GM20000 (cell line): ENCODE measurements around the gene DPYSL4.

Experiments used
- DNase-seq: peaks from one replicate; pipeline ENCODE4 v3.0.0; 2012; ENCODE audit warnings: low spot score
- TF ChIP-seq, protein P1 (sequence below): IDR thresholded peaks from 2 replicates; pipeline ENCODE4 v1.5.1; 2012; ENCODE audit warnings: mild to moderate bottlenecking, control low read depth; ENCODE audit errors: extremely low read depth, missing control alignments

Gene DPYSL4

DNA sequence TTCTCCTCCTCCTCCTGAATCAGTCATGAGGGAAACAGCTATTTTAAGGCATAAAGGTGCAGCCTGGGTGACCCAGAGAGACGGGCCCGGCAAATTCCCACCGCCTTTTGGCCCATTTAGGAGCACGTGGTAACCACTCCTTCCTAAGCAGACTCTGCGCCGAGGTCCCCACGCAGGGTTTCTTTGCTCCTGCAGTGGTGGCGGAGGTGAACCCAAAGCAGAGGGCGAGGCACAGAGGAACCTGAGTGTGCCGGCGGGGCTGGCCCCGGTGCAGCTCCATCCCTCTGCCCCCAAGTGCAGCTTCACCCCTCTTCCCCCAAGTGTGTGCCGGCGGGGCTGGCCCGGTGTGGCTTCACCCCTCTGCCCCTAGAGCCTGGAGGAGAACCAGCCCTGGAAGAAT lies 50.6 kb downstream of the DPYSL4 start:
- DNase-seq, result no peak
- TF ChIP-seq, protein P1, sequence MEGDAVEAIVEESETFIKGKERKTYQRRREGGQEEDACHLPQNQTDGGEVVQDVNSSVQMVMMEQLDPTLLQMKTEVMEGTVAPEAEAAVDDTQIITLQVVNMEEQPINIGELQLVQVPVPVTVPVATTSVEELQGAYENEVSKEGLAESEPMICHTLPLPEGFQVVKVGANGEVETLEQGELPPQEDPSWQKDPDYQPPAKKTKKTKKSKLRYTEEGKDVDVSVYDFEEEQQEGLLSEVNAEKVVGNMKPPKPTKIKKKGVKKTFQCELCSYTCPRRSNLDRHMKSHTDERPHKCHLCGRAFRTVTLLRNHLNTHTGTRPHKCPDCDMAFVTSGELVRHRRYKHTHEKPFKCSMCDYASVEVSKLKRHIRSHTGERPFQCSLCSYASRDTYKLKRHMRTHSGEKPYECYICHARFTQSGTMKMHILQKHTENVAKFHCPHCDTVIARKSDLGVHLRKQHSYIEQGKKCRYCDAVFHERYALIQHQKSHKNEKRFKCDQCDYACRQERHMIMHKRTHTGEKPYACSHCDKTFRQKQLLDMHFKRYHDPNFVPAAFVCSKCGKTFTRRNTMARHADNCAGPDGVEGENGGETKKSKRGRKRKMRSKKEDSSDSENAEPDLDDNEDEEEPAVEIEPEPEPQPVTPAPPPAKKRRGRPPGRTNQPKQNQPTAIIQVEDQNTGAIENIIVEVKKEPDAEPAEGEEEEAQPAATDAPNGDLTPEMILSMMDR, result no peak

GRCh38 chr10:132237871-132238270 lies 51.1 kb downstream of the DPYSL4 start:
- TF ChIP-seq, protein P1, result no peak
- DNase-seq, result no peak

DNA sequence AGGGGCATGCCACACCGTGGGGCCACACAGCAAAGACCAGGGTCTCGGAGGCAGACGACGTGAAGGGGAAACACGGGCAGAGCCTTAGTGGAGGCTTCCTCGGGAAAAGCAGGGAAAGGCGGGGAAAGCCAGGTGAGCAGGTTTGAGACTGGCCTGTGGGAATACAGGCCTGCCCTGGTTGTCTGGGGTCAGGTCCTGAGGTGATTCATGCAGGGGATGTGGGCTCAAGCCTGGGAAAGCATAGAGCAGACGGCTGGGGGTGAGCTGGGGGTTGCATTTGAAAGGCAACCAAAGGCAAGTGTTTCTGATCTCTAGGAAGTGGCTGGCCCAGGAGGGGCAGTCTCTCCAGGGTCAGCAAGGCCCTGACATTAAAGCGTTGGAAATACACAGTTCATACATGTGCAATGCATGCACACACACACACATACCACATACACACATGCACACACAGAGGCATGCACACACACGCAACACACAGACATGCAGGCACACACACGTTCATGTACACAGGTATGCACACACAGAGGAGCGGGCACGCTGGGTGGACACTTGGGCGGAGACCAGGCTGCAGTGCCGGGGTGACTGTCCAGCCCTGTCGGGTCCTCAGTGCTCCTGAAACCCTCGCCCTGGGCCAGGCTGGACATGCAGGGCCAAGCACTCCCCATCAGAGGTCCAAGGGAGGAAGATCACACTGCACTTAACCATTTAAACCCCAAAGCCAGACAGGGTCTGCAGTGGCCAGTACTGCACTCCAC lies 51.8 kb downstream of the DPYSL4 start:
- no peak for DNase-seq
- TF ChIP-seq, protein P1, result no peak

- no peak for DNase-seq
These were observed 52.6 kb downstream of the DPYSL4 start for GRCh38 chr10:132239126-132240031.

GRCh38 chr10:132240156-132240555 lies 53.4 kb downstream of the DPYSL4 start:
- DNase-seq, result no peak
- TF ChIP-seq, protein P1, result no peak

More at GRCh38 chr10:132239126-132240031, 52.6 kb downstream of the DPYSL4 start:
- TF ChIP-seq, protein P1, result no peak

DNA sequence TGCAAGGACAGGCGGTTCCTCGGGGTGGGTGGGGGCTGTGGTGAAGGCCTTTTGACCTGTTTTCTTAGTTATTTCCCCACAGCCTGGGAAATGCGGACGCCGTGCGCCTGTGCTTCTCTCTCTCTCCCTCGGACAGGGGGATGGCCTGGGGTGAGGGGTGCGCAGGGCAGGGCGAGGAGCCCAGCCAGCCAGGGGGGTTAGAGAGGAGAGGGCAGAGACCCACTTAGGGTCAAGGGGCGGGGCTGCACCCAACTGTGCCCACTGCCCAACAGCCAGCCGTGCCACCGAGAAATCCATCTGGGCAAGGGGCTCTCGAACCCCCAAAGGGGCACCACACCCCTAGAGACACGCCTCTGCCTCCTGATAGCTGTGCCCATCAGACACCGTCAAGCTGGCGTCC lies 53.8 kb downstream of the DPYSL4 start:
- TF ChIP-seq, protein P1, result no peak

DNA sequence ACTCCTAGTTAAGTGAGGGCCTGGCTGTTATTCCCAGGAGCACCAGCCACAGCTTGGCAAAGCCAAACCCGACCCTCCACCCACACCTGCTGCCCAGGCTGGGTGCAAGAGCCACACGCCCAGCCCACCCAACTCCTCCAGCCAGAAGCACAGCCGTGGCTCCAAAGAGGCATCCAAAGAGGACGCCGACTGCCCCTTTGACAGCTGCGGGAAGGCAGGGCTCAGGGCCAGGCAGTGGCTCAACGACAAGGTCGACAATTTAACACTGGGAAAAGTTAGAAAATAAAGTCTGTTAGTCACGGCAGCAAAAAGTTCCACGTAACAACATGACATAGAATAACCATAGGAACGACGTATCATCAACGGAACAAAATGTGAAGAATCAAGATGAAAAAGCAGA lies 54.3 kb downstream of the DPYSL4 start:
- DNase-seq, result no peak
- TF ChIP-seq, protein P1, result no peak

More for the DNA sequence above, 53.8 kb downstream of the DPYSL4 start:
- DNase-seq, result no peak
